DMS53 (cell line): Measurements from ENCODE around the gene GADL1.
A peak's percentile ranks its signal among the peaks of the same experiment; 100 is the strongest.

Experiments
- DNase-seq: peaks from one replicate; lab custom pipeline; 2025; lab: John Stamatoyannopoulos, UW

The GADL1 gene

GRCh38 chr3:30693470-30694120 lies 200.9 kb downstream of the GADL1 start:
- DNase-seq = peak; percentile 60

DNA sequence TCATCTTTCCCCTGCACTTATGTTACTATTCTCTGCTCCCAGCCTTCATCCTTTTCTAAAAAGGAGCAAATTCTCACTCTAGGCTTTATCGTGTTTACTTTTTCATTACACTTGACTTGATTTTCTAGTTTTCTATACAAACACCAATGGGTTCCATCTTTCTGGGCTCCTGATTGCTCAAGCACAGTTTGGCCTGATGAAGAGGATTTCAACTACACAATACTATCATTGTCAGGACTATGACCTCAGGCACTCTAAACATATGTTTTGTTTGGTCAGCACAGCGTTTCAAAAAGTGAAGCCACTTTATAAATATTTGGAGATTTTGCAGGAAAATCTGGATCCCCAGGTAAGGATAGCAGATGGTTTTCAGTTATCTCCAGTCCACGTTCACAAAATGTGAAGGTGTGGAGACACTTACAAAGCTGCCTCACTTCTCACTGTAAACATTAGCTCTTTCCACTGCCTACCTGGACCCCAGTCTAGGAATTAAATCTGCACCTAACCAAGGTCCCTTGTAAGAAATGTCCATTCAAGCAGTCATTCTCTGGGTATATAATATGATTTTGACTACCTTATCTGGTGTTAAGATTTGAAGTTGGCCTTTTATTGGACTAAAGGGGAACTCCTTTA lies 201.8 kb downstream of the GADL1 start:
- DNase-seq = peak; percentile 24

DNA sequence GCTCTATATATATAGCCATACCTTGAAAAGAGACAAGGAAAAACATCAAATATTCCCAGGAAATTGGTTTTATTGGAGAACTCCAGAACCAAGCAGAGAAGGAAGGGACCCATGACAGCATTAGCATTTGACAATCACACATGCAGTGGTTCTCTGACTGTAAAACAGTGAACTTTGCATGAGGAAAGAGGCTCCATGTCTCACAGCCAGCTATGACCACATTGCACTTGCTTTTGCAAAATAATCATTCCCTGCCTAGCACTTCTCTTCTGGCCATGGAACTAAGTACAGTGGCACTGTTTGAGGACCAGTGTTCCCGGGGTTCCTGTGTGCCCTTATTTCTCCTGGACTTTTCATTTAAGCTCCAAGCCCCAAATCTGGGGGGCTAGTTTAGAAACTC lies 202.5 kb downstream of the GADL1 start:
- DNase-seq = no peak

DNA sequence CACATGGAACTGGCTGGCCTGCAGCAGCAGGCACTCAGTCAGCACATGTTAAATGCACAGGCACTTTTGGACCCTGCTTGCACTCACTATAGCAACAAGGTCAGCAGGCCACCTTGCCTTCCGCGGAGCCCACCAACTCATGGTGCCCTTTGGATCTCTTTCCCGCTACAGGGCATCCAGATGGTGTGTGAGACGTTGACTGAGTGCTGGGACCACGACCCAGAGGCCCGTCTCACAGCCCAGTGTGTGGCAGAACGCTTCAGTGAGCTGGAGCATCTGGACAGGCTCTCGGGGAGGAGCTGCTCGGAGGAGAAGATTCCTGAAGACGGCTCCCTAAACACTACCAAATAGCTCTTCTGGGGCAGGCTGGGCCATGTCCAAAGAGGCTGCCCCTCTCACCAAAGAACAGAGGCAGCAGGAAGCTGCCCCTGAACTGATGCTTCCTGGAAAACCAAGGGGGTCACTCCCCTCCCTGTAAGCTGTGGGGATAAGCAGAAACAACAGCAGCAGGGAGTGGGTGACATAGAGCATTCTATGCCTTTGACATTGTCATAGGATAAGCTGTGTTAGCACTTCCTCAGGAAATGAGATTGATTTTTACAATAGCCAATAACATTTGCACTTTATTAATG lies 203.1 kb downstream of the GADL1 start:
- DNase-seq = no peak

- DNase-seq = no peak
Measured at GRCh38 chr3:30690199-30690598, 204.3 kb downstream of the GADL1 start.

DNA sequence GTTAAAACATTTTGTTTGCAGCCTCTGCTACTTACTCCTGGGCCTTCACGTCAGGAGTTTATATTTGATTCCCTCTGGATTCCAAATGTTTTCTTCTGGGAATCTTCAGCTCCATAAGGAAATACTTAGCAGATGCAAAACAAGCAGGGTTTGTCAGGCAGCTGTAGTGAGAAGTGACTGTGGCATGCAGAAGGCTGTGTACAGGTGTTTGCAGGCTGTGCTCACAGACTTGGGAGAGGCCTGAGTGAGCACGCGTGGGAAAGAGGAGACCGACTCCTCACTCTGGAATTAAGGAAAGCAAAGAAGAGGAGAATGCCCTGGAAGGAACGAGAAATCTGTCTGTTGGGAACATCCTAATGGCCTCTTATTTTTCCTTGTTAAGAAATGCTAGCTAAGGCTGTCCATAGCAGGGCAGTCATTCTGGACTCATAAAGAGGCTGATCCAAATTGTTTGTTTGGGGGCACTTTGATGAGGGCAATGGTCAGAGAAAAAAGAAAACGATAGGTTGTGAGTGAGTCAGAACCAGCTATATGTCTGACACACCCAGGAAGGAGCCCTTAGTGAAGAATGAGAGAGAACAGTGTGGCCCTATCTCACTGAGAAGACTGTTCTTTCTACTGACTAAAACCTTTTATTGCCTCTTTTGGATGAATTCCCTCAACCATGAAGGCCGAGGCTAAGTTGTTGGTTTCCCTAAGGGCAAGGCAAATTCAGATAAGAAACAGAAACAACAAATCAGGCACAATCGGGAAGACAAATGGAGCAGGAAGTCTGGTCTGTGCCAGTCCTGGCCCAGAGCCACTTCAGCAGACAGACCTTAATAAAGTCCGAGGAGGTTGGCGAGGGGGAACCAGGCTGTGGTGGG lies 205.5 kb downstream of the GADL1 start:
- no peak for DNase-seq

- DNase-seq = no peak
Measured at GRCh38 chr3:30687930-30688570, 206.4 kb downstream of the GADL1 start.

DNA sequence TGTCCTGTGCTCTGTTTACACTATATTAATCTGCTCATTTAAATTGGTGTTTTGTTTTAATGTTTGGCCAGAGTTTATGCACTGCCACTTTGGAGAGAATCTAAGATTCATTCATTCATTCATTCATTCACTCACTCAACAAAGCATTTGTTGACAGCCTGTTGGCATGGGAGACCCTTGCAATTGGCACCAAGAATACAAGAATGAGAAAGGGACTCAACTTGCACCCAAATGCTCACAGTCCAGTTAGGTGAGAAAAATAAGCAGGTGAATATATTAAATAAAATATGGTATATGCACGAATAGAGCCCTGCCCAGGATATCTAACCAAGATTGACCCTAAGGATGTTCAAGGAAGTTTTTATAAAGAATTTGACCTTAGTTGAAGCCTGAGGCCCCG lies 207.7 kb downstream of the GADL1 start:
- no peak for DNase-seq

GRCh38 chr3:30686176-30686575 lies 208.3 kb downstream of the GADL1 start:
- no peak for DNase-seq

GRCh38 chr3:30685267-30685667 lies 209.2 kb downstream of the GADL1 start:
- DNase-seq = no peak

DNA sequence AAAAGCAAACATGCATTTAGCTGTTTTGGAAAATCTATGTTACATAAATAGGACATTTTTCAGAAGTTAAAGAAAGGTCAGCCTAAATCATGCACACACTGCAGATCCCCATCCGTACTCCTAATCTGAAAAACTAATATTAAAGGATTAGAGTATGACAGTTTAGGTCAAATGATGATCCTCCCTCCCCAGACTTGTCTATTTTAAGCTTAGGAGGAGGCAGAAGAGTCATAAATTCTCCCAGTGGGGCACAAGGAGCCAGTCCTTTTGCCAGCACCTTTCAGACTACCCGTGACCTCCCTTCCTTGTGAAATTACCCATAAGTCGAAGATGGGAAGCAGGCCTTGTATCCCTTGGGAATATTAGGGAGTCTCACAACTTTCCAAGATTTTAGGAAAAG lies 210.1 kb downstream of the GADL1 start:
- no peak for DNase-seq

DNA sequence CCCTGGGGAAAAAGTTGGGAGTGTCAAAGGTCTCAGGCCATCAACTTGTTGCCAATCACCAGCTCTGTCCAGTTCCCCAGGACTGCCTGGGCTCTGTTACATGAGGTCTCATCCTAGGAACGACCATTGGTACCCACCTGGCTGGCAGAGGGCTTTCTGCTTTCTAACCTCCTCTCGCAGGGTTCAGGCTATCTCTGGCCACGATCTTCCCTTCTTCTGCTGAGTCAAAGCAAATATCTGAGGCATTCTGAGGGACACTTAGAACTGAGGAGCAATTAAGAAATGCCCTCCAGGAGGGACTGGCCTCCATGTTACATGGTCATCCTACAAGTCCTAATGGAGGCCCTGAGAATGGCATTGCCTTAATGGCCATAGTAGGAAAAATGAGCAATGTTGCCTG lies 210.7 kb downstream of the GADL1 start:
- no peak for DNase-seq

GRCh38 chr3:30682434-30683155 lies 211.9 kb downstream of the GADL1 start:
- no peak for DNase-seq

- DNase-seq = no peak
Measured at GRCh38 chr3:30681649-30682211, 212.7 kb downstream of the GADL1 start.

DNA sequence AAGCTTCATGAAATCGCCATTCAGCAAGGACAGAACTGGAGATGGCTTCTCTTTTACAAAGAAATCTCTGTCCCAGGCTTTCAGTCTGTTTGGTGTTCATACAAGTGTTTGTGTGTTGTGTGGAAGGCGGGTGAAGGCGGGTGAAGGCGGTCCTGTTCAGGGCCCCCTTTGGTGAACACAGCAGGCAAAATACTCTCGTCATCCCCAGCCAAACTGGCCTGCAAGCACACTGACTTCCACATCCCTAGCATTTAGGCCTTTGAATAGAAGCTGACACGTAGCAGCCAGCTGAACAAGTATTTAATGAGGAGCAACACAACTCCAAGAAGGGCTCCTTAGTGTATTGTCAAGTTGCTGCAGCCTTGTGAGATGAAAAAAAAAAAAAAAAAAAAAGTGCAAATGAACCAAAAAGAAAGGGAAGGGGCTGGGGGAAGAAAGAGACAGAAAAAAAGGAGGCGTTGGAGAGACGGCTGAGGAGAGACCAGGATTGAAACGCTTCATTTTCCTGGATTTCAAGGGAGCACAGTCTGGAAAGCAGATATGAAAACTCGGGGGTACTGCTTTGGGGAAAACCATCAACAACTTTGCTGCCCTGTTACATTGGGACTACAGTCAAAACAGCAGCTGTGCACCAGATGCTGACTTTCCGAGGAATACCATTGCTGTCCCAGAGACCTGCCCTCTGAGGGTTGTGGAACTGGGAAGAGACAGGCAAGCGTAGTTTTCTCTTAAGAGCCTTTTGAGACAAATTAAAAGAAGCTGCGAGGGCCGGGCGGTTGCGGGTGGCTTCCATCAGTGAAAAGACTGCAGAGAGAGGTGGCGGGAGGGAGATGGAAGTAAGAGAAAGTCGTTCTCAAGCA lies 213.4 kb downstream of the GADL1 start:
- DNase-seq = no peak

GRCh38 chr3:30679045-30679444 lies 215.4 kb downstream of the GADL1 start:
- no peak for DNase-seq

- DNase-seq = no peak
Measured at GRCh38 chr3:30677347-30677685, 217.1 kb downstream of the GADL1 start.

DNA sequence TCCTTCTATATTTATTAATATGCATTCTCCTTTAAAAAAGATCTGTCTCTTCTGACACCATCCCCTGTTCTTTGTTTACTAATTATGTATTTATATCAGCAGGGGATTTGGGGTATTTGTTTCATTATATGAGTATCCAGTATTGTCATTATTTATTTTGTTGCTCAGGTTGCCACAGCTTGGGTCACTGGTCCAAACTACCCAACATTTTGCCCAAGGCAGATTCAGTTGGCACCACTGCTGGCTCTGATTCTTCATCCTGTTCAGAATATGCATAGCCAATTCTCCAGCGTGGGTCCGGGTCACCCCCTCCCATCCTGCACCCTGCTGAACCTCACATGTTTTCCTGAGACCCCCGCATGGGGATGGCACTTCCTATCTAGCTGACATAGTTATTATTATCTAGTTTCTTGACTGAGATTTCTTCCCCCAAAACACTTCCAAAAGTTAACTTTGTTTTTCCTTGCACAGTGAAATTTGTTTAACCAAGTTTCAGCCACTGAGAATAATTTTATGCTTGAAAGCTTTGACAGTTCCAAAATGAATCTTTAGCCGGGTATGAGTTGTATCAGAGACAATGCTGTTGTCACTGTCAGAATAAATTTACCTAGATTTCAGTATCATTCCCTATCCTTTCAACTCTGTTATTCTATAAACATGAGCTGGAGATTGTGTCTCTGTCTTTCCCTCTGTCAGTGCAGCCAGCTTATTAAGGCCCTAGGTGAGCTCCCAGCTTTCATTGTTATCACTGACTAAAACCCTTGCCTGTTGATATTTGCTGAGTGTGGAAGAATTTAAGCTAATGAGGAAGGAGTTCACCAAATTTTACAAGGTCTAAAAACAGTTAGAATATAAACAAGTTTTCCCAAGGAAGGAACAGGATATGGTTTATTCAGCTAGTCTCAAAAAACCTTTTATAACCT lies 217.8 kb downstream of the GADL1 start:
- no peak for DNase-seq
